ENCODE measurements around the gene LDLRAD4.

LDLRAD4 gene

DNA sequence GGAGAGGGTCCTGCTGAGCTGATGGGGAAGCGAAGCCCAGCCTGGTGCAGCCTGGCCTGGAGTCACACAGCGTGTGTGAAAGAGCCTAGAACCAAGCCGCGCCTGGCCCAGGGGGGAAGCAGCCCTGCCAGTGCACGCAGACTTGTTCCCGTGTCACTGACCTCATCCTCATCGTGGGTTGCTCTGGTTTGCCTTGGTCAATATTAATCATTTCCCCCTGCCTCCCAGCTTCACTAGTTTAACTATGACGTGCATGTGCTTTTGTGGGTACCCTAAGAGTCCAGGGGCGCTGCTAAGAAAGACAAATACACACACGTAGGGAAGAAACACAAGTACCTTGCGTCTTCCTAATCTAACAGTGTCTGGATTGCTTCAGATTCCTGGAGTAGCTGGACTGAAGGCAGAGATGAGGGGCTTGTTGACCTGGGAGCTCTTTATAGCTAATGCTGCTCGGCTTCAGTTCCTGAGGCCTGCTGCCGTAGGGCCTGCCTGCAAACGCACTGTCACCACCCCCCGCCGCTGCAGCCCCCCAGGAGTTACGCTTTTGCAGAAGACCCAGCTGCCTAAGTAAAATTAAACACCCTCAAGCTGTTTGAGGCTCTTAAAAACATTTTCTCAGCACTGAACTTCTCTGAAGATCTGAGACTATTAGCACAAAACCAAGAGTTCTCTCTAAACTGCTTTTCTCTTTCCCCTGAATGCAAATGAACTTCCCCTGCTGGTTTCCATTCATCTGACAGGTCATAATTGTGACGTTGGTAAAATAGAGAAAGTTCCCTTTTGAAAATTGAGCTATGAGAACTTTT lies 348.6 kb downstream of the LDLRAD4 start:
- no peak for DNase-seq

DNA sequence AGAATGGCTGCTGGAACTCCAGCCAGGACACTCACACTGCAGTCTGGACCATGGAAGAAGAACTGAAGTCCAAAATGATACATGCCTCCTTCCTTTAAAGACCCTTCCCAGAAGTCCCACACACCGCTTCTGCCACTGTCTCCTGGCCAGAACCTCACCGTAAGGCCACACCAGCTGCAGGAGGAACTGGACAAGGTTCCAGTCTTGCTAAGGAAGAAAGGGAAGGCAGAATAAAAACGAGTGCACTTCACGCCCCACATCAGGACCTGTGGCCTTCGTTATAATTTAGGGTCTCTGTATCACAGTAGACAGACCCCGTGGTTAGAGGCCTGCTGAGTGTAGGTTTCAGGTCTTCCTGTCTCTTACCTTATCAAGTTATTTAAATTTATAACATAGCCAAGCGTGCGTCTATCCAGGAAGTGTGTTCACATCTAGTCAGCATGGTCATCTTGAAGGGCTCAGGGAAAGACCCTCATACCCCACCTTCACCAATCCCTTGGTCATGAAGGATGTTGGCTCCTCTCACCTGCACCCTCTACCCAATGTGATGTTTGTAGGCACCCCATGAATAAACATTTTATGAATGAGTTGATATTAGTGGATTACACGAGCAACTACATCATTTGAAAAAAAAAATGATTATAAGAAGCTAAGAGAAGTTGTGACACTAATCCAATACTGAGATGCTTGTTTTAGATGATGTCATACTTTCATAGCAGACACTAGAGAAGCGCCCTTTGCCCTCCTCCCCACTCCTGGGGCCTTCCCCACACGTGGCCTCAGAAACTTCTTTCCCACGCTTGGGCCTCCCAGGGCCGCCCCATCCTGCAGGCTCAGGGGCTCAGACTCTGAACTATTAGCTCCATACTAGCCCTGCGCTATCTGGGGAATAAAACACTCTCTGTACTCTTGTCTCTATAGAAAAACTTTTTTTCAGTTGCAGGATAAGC lies 350.2 kb downstream of the LDLRAD4 start:
- DNase-seq = no peak

DNA sequence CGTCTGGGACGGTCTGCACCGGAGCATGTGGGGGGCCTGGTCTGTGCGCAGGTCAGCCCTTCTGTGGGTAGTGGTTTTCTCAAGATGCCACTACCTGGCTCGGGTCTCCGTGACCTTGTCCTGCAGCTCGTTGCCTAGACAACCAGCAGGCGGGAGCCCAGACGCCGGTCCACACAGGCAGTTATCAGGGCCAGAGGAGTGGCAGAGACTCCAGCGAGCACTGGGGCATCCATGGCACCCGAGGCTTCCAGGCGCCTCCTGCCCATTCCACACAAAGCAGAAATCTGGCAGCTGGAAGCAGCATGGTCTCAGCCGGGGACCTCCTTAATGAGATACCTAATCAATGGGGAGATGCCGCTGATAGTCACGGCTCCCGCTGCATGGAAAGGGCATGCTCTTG lies 351.7 kb downstream of the LDLRAD4 start:
- DNase-seq = no peak

DNA sequence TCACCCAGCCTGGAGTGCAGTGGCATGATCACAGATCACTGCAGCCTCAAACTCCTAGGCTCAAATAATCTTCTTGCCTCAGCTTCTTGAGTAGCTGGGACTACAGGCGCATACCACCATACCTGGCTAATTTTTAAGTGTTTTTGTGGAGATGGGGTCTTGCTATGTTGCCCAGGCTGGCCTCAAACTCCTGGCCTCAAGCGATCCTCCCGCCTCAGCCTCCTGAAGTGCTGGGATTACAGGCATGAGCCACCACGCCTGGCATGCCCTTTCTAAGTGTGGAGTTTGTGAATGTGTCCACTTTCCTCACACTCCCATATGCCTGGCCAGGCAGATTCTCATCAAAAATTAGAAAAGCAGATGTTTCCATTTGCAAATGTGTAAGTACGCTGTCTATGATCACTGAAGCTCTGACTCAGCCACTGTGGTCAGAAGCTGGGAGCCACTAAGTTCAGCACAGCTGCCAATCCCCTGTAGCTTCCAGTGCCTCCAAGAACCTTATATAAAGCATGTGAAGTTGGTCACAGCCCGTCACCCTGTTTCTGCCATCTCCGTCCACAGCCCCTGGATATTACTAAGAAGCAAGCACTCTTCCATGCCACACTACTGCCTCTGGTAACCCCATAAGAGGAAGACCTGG lies 352.4 kb downstream of the LDLRAD4 start:
- DNase-seq = no peak

DNA sequence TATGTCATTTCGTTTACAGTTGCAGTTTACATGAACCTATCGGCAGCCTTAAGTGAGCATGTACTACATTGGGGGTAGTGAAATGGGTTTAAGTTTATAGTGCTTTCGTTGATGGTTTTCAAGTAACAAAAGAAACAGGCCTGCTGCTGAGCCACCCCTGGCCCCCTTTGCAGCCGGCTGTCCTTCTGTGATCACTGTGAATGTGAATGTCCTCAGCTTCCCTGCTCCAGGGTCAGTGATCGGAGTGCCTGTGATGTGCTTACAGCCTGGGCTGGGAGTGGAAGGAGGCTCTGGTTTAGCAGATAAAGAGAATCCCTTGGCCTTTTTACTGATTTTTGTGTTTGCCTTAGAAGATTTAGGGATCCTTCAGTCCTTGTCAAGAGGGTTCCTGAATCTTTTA lies 353.6 kb downstream of the LDLRAD4 start:
- no peak for DNase-seq

DNA sequence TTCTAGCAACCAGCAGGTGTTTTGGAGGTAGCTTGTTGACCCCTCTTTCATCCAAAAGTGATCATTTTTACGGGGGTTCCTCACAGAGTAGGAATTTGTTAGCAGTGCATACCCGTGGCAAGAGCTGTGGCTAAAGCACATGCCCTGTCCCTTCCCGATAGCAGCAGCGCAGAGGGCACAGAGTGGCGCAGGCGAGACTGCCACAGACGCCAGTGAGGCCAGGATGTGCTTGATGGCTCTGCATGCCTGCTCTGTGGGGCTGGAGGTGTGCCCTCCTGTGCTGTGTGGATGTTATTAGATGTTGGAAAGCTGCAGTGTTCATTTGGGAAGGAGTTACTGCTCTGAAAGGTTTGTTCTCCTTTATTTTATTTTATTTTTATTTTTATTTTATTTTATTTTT lies 354.2 kb downstream of the LDLRAD4 start:
- no peak for DNase-seq

DNA sequence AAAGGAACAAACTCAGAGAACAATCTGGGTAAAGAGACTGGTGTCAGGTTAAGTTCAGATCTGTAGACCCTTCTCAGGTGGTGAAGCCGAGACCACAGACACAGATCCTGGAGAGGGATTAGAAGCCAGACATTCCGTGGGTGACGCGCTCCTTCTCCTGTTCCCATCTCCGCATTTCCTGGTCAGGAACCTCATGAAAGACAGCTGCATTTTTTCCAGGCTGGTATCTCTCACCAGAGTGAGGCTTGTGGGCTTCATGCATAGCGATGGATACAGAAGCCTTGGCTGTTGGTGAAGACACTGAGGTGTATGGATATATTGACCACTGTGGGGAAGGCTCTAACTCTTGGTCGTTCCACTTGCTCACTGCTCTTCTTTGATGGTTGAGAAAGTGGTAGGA lies 355.2 kb downstream of the LDLRAD4 start:
- no peak for DNase-seq

DNA sequence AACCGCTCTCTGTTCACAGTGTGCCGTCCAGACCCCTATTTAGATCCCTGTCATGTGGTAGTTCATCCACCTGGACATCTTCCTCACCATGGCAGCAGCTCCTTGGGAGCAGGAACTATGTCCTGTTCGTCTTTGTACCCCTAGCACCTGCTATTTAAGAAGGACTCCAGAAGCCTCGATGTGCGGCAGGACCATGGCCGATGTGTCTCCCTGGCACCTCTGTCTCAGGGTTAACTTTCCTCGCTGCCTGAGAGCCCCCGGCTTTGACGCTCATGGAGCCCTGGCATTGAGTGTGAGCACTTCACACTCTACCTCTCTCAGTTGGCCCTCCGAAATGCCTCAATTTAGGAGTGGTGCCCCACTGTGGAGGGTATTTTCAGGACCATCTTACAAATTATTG lies 355.8 kb downstream of the LDLRAD4 start:
- no peak for DNase-seq

DNA sequence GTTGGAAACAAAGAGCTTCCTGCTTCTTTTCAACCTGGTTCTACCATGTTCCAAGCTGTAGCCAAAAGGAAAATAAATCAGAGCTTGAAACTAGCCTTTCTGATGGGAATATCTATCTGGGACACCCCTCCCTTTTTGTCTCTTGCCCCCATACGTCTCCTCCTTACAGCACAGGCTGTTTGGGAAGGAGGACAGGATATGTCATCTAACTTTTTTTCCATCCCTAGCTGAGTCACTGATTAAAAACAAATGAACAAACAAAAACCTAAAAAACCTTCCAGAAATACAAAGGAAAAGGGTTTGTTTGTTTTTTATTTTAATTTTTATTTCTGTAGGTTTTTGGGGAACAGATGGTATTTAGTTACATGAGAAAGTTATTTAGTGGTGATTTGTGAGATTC lies 356.2 kb downstream of the LDLRAD4 start:
- DNase-seq = no peak

DNA sequence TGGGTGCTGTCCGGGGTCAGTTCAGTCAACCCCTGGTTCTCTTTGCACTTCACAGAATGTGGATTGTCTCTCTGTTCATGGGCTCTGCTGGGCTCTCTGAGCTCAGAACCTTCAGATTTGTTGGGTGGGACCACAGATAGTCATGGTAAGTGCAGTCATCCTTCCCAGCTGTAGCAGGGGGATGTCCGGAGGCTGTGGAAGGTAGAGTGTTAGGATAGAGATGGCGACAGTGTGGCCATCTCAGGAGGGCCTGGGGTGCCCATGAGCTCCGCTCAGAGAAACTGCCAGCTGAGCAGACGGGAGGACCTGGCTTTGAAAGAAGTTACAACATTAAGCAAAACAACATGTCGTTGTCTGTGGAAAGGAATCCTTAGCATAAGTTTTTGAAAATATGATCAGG lies 358.0 kb downstream of the LDLRAD4 start:
- DNase-seq = no peak

DNA sequence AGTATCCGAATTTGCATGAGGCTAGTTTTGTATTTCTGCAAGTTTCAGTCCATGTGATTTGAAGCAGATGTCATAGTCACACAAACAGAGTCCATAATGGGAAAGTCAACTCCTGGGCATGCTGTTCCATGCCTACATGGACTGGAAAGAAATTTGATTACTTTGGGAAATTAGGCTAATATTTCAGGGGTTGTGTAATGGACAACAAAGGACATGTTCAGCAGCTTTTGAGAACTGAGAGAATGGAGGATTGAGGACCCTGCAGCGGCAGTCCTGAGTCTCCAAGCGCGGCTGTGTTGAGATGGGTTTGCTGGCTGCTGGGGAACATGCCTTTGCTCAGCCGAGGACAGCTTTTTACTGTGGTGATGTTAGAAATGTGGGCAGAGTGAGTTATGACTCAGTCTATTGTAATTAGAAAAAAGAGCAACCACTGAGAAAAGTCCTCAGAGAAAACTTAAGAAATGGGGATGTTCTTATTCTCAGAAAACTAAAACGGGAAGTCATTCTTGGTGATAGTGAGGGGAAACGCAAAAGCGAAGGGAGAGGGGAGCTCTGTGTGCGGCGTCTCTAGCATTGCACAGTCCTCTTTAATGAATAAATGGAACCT lies 358.6 kb downstream of the LDLRAD4 start:
- no peak for DNase-seq

DNA sequence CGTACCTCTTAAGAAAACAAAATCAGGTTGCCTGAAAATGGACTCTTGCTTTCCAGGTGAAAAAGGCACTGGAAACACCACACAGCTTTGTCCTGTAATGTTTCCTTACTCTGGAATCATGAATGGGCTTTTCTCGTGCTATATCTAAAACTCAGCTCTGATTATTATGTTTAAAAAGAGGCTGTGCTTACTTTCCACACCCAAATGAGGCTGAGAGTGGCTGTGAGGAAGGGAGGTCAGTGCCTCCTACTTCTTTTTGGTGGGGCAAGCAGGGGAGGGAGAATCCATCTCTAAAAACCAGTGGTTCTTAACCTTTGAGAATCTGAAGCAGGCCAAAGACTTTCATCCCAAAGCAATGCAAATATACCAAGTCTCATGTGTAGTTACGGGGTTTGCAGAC lies 359.2 kb downstream of the LDLRAD4 start:
- DNase-seq = no peak

DNA sequence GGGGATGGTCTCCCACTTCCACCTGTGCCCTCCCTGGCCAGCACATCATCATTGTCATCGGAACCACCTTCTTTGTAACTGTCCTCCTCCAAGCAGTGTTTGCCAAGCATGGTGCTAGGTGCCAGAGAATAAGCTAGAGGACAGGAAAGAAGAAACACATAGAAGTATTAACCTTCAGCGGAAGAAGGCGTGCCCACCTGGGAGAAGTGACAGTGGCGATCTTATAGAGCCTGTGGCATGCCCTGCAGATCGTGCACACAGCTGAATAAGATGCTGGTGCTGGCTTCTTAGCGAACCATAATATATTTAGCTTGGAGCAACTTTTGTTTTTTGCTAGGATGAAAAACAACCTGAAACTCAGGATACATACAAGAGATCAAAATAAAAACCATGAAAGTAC lies 359.8 kb downstream of the LDLRAD4 start:
- DNase-seq = no peak

DNA sequence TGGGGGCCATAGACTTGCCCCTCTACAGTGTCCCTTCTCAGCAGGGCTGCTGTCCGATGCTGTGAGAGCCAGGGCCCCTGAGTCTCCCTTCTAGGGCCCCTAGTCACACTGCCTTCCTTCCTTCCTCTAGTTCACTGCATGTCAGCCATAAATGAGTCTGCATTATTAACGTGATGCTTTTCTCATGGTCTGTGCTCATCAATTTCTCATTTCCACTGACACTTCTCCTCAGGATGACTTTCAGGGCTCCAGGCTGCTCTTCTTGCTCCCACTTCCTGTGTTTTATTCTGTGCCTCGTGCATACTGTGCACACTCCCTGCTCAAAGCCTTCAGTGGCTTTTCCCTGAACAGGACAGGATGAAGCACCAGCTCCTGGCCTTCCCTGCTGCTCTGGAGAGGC lies 361.3 kb downstream of the LDLRAD4 start:
- no peak for DNase-seq

DNA sequence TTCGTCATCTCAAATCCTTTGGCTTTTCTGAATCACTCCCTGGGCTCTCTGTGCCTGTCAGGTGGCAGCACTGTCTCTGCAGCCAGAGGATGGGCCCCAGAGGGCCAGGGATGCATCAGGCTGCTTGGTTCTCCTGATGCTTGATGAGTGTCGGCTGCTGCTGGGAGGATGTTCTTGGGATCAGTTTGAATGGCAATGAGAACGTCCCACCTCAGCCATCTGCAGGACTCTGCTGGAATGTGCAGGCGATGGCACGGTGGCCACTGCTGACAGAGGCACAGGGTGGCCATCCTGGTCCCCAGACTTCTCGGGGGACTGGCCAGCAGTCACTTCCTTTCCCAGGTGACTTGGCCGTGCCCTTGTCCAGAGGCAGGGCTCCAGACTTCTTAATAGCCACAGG lies 361.8 kb downstream of the LDLRAD4 start:
- no peak for DNase-seq

DNA sequence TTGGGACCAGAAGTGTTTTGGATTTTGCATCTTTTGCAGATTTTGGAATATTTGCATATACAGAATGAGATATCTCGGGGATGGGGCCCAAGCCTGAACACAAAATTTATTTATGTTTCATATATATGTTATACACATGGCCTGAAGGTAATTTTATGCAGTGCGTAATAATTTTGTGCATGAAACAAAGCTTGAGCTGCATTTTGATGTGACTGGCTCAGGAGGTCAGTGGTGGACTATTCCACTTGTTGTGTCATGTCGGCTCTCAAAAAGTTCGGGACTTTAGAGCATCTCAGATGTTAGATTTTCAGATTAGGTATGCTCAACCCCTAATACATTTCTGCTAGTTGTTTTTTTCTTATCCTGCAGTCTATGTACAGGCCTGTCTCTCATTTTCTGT lies 362.4 kb downstream of the LDLRAD4 start:
- no peak for DNase-seq

DNA sequence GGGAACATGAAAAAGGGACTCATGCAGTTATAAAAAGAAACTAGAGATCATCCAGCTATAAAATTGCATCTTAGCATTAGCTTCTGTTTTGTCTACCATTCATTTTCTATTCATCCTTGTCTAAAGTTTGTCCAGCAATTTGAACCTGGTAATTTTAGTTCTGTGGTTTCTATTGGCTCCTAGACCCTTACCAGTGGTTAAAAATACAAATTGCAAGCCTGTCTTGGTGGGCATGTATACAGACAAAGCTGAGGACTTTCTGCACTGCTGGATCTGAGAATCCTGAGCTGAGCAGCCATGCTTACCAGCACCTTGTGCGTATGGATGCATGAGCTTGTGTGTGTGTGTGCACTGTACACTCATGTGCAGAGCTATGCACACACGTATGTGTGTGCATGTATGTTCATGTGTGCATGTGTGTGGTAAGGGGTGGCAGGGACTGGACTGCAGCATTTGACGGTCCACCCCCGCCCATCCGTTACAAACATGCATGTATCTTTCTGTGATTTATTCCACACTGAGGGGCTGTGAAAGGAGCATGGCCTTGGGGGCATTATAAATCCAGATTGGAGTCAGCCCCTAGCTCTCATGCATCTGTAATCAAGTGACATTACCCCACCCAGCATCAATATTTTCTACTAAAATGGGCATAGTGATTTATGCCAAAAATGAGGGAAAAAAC lies 363.1 kb downstream of the LDLRAD4 start:
- DNase-seq = no peak

DNA sequence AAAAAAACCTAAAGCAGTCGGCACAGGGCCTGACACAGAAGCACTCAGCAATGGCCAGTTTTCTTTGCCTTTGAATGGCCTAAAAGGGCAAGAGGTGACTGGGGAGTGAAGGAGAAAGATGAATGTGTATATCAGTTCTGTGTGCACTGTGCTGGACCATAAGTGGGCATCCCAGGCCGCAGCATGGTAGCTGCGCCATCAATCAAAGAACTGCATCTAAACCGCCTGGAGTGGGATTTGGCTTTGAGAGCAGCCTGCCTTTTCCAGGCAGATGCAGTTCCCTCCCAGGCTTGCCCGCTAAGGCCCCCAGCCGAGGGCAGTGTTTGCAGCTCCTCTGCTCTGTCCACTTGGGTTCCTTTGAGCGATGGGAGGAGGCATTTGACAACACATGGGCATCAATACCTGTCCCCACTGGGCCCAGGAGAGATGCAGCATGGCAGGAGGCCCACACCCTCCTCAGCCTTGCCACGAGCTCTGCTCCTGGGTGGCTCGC lies 363.7 kb downstream of the LDLRAD4 start:
- DNase-seq = no peak

DNA sequence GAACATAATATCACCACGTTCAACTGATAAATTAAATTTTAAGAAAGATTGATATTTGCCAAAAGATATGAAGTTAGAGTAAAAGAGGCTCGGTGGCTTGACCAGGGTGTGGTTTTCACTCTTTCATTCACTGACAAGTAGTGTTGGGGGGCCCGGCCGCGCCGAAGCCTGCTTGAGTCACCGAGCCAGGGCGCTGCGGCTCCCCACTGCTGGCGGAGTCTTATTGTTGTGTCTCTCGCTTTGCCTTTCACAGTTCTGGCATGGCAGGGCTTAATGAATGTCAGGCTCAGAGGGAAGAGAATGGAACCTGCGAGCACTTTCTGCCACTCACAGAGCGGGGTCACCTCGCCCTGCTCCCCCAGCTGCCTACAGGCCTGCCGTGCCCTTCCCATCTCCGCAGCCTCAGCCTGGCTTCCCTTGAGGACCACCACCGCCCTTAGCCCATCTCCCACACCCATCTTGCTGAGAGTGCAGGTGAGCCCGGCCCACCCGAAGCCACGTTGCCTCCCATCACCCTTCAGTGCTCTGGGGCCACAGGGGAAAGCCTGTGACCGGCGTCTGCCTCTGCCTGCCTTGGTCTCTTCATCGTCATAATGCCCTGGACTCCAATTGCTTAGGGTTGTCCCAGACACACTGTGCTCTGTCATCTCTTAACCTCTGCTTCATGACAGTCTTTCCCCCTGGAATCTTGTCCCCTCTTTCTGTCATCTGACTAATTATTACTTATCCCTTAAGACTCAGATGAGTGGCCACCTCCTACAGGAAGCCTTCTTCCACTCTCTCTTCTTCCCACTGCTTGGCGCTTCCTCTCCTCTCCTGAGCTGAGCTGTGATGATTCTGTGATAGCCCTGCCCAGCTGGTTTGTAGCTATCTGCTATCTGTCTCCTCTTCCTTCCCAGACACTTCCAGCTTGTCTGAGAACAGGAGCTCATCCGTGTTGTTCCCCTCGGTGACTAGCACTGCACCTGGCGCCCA lies 365.3 kb downstream of the LDLRAD4 start:
- no peak for DNase-seq

DNA sequence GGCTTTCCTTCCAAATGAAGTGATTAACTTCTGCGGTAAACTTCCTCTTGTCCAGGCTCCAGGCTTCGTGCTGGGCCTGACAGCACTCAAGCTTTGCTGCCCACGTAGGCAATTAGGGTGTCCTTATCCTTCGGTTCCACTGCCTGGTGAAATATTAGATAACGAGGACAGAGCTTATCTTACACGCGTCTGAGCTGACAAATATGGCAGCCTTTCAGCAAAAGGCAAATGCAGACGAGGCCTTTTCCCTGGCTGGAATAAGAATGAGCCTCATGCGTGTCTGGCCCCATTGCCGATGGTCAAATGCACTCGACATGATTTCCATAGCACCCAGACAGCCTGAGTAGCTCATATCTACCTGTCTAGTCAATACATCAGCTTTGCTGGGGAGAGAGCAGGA lies 366.3 kb downstream of the LDLRAD4 start:
- DNase-seq = no peak
